Colonic mucosa (tissue), 4 donors: Measurements from ENCODE around the gene RLIM. TPM values are rescaled to one million over a fixed set of nuclear protein-coding genes. Genes with fewer than 3 reads are reported as not detected.

Source experiments
- DNase-seq: peaks from one replicate; pipeline ENCODE4 v3.0.0-alpha.2; 2020
- H3K27ac ChIP-seq: fragments of 200-600 bp; one replicate; pipeline ENCODE4 v1.8.0; 2021
- H3K27me3 ChIP-seq: fragments of 200-600 bp; one replicate; pipeline ENCODE4 v1.8.0; 2021
- H3K36me3 ChIP-seq: fragments of 200-600 bp; one replicate; pipeline ENCODE4 v1.8.0; 2021
- H3K4me1 ChIP-seq: fragments of 200-600 bp; one replicate; pipeline ENCODE4 v1.8.0; 2021; ENCODE audit warnings: mild to moderate bottlenecking
- H3K4me3 ChIP-seq: fragments of 200-600 bp; one replicate; pipeline ENCODE4 v1.8.0; 2021
- H3K9ac ChIP-seq, 2 donors: one replicate each; pipeline ENCODE4 v1.7.0; 2013; ENCODE audit warnings: control low read depth in 2 of 2, low read depth in 2 of 2, low read length in 2 of 2
- H3K9me3 ChIP-seq: fragments of 200-600 bp; one replicate; pipeline ENCODE4 v1.8.0; 2021
- CTCF ChIP-seq: fragments of 200-600 bp; IDR thresholded peaks from one replicate; pipeline ENCODE4 v1.8.0; 2022; ENCODE audit warnings: antibody characterized with exemption, mild to moderate bottlenecking
- intact Hi-C: fragments of 100-400 bp; cut with DNase I; formaldehyde crosslinking; loops from one replicate; pipeline ENCODE4 v1.14.1; 2022
- total RNA-seq, 2 donors: library from RNA; stranded (reverse); fragmentation: NEBNext Ultra II Directional in 1 of 2; extraction: Animal tissue kit (Norgen Biotek cat#: 25700) in 1 of 2; gene quantifications; one replicate each; pipeline ENCODE4 v1.2.1, GENCODE V29; 2021
- donor health status: healthy.
- donor health status: DM: no; HTN: no; CAD: no.
- donor health status: DM: no; HTN: no; CAD: no.

Gene RLIM
- total RNA-seq, 2 donors from 2014 or later, result 24.4 to 27.1 TPM

DNA sequence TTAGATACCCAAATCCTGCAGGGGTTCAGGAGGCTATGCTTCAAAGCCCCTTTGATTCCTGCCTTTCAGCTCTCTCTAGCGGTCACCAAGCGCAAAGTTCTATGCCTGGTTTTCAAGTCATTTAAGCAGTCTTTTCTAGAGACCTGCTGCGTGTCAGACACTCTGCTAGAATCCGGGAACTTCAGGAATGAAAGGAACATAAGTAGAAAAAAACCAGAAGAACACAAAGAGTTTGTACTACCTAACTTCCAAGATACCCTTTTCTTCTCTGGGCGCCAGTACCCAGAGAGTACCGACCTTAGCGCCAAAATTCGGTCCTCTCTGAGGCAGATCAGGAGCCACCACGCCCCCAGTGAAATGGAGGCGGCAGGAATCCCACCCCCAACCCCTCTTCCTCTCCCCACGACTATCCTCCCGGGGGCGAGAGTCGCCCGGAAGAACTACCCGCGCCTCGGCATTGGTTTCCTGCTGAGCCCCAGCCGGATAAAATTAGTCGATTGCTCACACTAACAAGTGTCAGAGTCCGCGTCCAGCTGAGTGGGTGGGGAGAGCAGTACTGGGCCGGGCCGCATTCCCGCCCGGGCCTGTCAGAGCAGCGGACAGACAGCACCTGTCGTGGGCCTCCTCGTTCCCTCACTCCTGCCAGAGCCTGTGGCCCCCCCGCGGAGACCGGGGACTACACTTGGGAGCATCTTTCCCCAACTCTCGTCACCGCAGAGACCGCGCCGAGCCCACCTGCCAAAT, 78.8 kb downstream of the RLIM start:
- peak overlapping the region; percentile 86 for H3K27ac ChIP-seq
- peak overlapping the region; percentile 47 for H3K4me3 ChIP-seq
- no peaks in the 10 kb centered on the region for H3K36me3 ChIP-seq
- H3K27me3 ChIP-seq, result no peaks in the 10 kb centered on the region
- no peaks in the 10 kb centered on the region for H3K4me1 ChIP-seq
- intact Hi-C loops, result no loop called here
- no peak for TF ChIP-seq CTCF
- H3K9me3 ChIP-seq, result no peaks in the 10 kb centered on the region
- peak overlapping the region; percentile 61 to 70 for H3K9ac ChIP-seq
- peak; percentile 80 for DNase-seq

Other genes with a start within 250 kb of the RLIM start
- 1 to 10 TPM; 1.3 to 2.9 TPM for gene SLC16A2, start 193.1 kb downstream of the RLIM start, total RNA-seq